Suprapubic skin (tissue), 4 donors: ENCODE data around the gene DHDH.
"Not testable (repeated sequence)": the region's sequence is repeated elsewhere in the genome, so short reads cannot be mapped to it uniquely, and the experiment has no call there.

Experiments
- CTCF ChIP-seq, 2 donors: fragments of 200-600 bp in 1 of 2; fragments of 450-650 bp in 1 of 2; sonication (generic) in 1 of 2; IDR thresholded peaks; one replicate each; pipeline ENCODE4 v1.5.1; 2016 to 2019; ENCODE audit warnings: antibody characterized with exemption in 2 of 2, mild to moderate bottlenecking in 1 of 2, moderate library complexity in 1 of 2
- EP300 ChIP-seq: sonication (generic); formaldehyde crosslinking; IDR thresholded peaks from one replicate; pipeline ENCODE4 v1.6.1; 2017; ENCODE audit warnings: antibody characterized with exemption
- POLR2A ChIP-seq, 2 donors: fragments of 450-650 bp; IDR thresholded peaks; one replicate each; pipeline ENCODE4 v1.6.1; 2017; ENCODE audit warnings: antibody characterized with exemption in 2 of 2, mild to moderate bottlenecking in 2 of 2, moderate library complexity in 2 of 2
- POLR2AphosphoS5 ChIP-seq, 3 donors: sonication (generic); formaldehyde crosslinking; IDR thresholded peaks; one replicate each; pipeline ENCODE4 v1.6.1; 2017; ENCODE audit warnings: antibody characterized with exemption in 3 of 3

- not testable (repeated sequence) for TF ChIP-seq CTCF (IDR thresholded peaks at IDR 0.05); EP300; POLR2AphosphoS5 (IDR thresholded peaks at IDR 0.05); POLR2A (IDR thresholded peaks at IDR 0.05)
Observed at GRCh38 chr19:48903788-48904187, 29.7 kb upstream of the DHDH start.
